Spinal cord (tissue), 10 donors: ENCODE results near the gene SOWAHA. TPM values are rescaled to one million over a fixed set of nuclear protein-coding genes. Genes with fewer than 3 reads are reported as not detected.

Experiments
- DNase-seq, 6 donors: peaks; one replicate each; pipeline versions ENCODE4 v3.0.0 to v3.0.0-alpha.2; 2013 to 2015; ENCODE audit warnings: low spot score in 6 of 6, low read depth in 4 of 6
- H3K27ac ChIP-seq: one replicate; pipeline ENCODE4 v1.5.1; 2013; ENCODE audit warnings: low read depth, low read length, control low read depth
- H3K27me3 ChIP-seq: one replicate; pipeline ENCODE4 v1.6.1; 2013; ENCODE audit warnings: low read length; ENCODE audit not compliant: control insufficient read depth, insufficient read depth
- H3K36me3 ChIP-seq: one replicate; pipeline ENCODE4 v1.6.1; 2013; ENCODE audit warnings: low read length; ENCODE audit not compliant: control insufficient read depth, insufficient read depth
- H3K4me1 ChIP-seq: one replicate; pipeline ENCODE4 v1.6.1; 2013; ENCODE audit warnings: low read length; ENCODE audit not compliant: control insufficient read depth, insufficient read depth
- H3K4me3 ChIP-seq: one replicate; pipeline ENCODE4 v1.5.1; 2013; ENCODE audit warnings: low read depth, low read length, control low read depth
- H3K9me3 ChIP-seq: one replicate; pipeline ENCODE4 v1.6.1; 2013; ENCODE audit warnings: low read length; ENCODE audit not compliant: control insufficient read depth, insufficient read depth
- WGBS: methylation state at CpG from one replicate; pipeline ENCODE4 v1.1.5; 2013; ENCODE audit warnings: missing lambda C conversion rate; ENCODE audit not compliant: insufficient coverage; 5-methylcytosine and 5-hydroxymethylcytosine counted together
- polyA plus RNA-seq, 2 donors: library from polyadenylated mRNA; unstranded; fragments of 120-200 nt; gene quantifications; one replicate each; pipeline ENCODE4 v1.2.1, GENCODE V29; 2013; ENCODE audit not compliant: insufficient read length in 2 of 2
- total RNA-seq, 2 donors: library from RNA; depleted of rRNA in 1 of 2; stranded (reverse); fragments of 120-200 nt in 1 of 2; fragments of >200 nt in 1 of 2; gene quantifications; one replicate each; pipeline versions ENCODE4 v1.2.3 to v1.2.4, GENCODE V29; 2013 to 2014
- donor health status: healthy.

The SOWAHA gene
- total and polyA plus RNA-seq, 4 donors = 1.2 to 5.8 (median 4.4) TPM

DNA sequence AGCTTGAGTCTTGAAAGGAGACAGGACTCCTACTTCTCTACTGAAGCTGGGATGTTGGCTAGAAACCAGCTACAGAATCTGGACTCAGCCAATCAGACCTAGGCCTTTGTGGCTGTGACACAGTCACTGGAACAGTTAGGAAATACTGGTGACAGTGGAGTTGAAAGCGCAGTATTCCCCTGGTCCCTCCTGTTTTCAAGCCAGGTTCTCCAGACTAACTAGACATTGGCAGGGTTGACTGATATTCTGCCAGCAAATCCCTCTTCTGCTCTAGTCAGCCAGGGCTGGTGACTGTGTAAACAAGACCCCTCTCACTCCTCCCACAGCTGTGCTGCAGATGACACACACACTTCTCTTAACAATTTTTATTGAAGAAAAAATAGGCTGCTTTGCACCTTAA lies 8.7 kb downstream of the SOWAHA start:
- H3K4me1 ChIP-seq = peaks cover 64% of the 10 kb centered on the region
- H3K27ac ChIP-seq = peak overlapping the region; percentile 69
- peak in 2 of 6 donors; percentile 33 to 71 for DNase-seq
- 31% methylated on average over 1 of the region's 1 CpG for WGBS
- H3K27me3 ChIP-seq = peaks cover 26% of the 10 kb centered on the region
- no peaks in the 10 kb centered on the region for H3K9me3 ChIP-seq
- peaks cover 7% of the 10 kb centered on the region for H3K36me3 ChIP-seq
- H3K4me3 ChIP-seq = no peak overlapping the region

DNA sequence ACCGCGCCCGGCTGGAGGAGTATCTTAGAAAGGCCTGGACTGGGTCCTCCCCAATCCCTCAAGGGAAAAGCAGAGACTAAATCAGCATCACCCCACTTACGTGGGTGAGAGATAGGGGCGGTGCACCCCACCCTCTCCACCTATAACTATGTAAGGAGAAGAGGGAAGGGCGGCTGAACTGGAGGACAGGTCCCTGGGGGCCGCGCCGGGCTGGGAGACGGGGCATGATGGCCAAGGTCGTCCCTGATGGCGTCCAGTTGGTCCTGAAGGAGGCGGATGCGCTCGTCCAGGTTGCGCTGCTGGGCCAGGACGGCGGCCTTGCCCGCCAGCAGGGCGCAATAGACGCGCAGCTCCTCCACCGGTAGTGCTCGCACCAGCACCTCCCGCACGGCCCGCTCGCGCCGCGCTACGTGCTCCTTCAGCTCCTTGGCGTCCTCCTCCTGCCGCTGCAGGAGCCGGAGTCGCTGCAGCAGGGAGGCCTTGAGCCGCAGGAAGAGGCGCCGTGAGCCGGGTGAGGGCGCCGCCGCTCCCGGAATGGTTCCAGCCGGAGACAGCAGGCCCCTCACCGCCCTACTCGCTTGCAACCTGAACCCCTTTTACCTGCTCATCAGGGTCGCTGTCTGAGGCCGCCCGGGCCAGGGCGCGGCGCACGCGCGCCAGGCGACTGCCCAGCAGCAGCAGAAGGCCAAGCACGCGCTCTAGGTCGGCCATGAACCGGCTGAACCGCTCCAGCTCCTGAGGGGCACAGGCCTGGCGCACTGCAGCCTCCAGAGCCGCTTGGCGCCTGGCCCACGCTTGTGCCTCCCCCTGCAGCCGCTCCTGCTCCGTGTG lies 9.8 kb downstream of the SOWAHA start:
- 7% methylated on average over 60 of the region's 68 CpGs for WGBS
- Histone ChIP-seq H3K36me3 (peaks cover 7% of the 10 kb centered on the region), H3K27me3 (peaks cover 35% of the 10 kb centered on the region), H3K4me3 (peak overlapping the region; percentile 18), H3K27ac (peak overlapping the region; percentile 25), H3K9me3 (no peaks in the 10 kb centered on the region), H3K4me1 (peaks cover 64% of the 10 kb centered on the region)
- peak in 2 of 6 donors; percentile 73 to 84 for DNase-seq

DNA sequence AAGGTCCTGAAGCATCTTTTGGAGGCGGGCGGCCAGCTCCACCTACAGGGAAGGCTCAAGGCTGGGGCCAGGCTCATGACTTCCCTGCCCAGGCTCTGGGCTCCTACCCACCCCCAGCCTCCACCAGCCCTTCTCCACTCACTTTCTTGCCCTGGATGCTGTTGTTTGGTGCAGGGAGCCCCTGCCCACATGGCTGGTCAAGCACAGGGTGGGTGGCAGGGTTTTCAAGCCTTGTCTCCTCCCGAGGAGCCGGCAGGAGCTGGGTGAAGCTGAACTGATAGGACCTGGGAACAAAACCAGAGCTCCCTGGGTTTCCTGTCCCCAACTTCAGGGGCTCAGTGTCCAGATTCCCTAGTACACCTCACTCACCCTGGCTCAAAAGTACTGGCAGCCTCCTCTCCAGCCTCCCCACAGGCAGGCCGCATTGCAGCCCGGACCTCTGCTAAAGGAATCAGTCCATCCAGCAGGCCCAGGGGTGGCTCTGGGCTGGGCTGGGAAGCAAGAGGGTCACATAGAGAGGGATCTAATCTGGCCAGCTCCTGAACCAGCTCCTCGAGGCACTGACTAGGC lies 10.5 kb downstream of the SOWAHA start:
- H3K27me3 ChIP-seq = peaks cover 42% of the 10 kb centered on the region

DNA sequence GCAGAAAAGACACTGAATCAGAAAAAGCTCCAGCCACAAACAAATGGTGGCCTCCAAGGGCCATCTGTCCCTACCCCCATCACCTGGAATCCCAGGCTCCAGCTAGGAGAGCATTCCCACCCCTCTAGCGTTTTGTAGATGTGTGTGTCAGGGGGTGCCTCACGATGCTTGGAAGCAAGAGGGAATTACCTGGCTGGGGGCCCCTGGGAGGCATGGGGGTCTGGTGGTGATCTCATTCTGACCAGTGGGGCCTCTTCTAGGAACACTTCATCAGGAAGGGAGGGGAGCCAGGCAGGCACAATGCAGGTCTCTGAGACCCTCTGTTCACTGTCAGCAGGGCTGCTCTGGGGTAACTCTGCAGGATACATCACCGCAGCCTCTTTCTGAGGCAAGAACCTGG lies 11.3 kb downstream of the SOWAHA start:
- 97% methylated on average over 3 of the region's 3 CpGs for WGBS
- Histone ChIP-seq H3K27me3 (peaks cover 46% of the 10 kb centered on the region), H3K4me1 (peaks cover 68% of the 10 kb centered on the region), H3K4me3 (no peak overlapping the region), H3K36me3 (peaks cover 10% of the 10 kb centered on the region), H3K27ac (no peak overlapping the region), H3K9me3 (no peaks in the 10 kb centered on the region)
- DNase-seq = no peak

More for the DNA sequence above, 10.5 kb downstream of the SOWAHA start:
- H3K36me3 ChIP-seq = peaks cover 7% of the 10 kb centered on the region
- H3K4me1 ChIP-seq = peaks cover 64% of the 10 kb centered on the region
- 82% methylated on average over 5 of the region's 7 CpGs for WGBS
- H3K9me3 ChIP-seq = no peaks in the 10 kb centered on the region
- H3K27ac ChIP-seq = no peak overlapping the region
- no peak for DNase-seq
- H3K4me3 ChIP-seq = no peak overlapping the region

DNA sequence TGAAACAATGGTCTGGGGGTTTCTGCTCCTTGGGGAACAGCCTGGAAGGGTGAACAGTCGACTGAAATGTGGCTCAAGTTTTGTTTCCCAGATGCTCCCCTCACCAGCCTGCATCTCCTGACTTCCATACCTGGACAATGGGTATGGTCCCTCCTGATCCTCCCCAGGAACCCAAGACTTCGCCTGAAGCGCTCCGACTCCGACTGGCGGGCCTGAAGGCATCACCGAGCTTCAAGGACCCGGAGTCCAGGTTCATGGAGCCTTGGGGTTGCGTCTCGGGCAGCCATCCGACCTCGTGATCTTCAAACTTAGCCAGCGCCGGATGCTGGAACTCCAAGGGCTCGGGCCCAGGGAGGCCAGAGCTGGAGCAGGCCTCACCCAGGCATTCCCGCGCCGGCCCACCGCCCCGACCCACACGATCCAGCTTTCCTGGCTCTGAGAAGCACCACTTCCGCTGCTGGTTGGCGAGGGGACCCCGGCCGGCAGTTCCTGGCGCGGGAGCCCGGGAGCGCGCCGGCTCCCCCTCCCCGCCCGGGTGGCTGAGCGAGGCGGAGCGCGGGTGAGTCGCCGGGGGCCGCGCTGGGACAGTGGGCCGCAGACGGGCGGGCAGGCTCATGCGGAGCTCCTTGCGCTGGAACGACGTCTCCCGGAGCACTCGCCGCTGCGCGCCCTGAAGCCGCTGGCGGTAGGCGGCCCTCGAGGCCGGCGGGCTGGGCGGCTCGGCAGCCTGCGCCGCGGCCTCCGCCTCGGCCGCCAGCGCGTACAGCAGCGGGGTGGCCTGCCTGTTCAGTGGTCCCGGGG lies 12.1 kb downstream of the SOWAHA start:
- Histone ChIP-seq H3K27ac (no peak overlapping the region), H3K36me3 (peaks cover 10% of the 10 kb centered on the region), H3K4me3 (no peak overlapping the region), H3K27me3 (peaks cover 52% of the 10 kb centered on the region), H3K4me1 (peaks cover 65% of the 10 kb centered on the region), H3K9me3 (no peaks in the 10 kb centered on the region)
- DNase-seq = peak in 1 of 6 donors; percentile 41
- 26% methylated on average over 71 of the region's 71 CpGs for WGBS

DNA sequence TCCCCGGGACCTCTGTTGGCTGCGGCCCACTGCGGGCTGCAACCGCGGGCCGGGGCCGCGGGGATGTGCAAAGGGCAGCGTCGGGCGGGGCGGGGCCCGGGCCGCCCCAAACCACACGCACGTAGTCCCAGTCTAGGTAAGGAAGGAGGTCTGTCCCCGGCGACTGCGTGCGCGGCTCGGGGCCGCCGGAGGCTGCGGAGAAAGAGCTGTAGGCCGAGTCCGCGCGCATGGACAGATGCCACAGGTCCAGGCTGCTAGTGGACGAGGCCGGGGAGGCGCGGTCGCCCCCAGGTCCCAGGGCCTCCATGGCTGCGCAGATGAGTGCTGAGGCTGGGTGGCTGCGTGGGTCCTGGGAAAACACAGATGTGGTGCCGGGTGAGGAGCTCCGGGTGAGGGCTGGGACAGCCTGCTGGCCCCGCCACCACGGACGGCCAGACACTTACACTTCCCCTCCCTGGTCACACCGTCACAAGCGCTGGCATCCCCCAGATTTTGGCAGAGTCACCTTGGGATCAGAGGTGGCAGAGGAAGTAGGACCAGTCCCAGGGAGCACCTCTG lies 12.8 kb downstream of the SOWAHA start:
- 13% methylated on average over 33 of the region's 43 CpGs for WGBS
- no peak overlapping the region for H3K4me3 ChIP-seq
- no peak overlapping the region for H3K27ac ChIP-seq
- no peaks in the 10 kb centered on the region for H3K9me3 ChIP-seq
- H3K4me1 ChIP-seq = peaks cover 62% of the 10 kb centered on the region
- DNase-seq = no peak
- H3K36me3 ChIP-seq = peaks cover 10% of the 10 kb centered on the region
- peaks cover 55% of the 10 kb centered on the region for H3K27me3 ChIP-seq

DNA sequence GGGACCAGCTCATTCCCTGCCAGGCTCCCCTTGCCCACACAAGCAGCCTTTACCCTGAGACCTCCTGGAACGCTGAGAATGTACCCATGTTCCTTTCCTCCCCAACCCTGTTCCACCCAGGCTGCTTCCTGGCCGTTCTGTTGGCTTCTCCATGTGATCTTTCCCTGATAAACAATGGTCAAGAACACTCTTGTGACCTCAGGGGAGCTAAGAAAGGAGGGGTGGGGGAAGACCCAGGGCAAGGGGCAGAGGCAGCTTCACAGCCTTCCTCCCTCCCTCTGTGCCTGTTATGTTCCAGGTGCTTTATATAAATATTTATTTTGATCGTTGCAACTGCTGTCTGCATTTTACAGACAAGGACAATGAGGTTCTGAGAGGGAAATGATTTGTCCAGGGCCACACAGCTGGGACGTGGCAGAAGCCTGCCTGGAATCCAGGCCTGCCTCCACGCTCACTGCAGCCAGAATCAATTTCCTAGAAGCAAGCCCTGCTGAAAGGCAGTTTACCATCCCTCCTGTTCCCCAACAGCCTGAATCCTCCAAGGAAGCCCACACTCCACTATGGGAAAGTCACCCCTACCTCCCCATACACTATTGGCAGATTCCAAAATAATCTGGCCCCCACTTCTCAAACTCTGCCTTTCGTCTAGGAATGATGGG lies 13.5 kb downstream of the SOWAHA start:
- Histone ChIP-seq H3K4me1 (peaks cover 62% of the 10 kb centered on the region), H3K27me3 (peaks cover 62% of the 10 kb centered on the region), H3K9me3 (no peaks in the 10 kb centered on the region), H3K4me3 (no peak overlapping the region), H3K36me3 (peaks cover 10% of the 10 kb centered on the region), H3K27ac (no peak overlapping the region)
- 72% methylated on average over 4 of the region's 6 CpGs for WGBS
- DNase-seq = no peak

DNA sequence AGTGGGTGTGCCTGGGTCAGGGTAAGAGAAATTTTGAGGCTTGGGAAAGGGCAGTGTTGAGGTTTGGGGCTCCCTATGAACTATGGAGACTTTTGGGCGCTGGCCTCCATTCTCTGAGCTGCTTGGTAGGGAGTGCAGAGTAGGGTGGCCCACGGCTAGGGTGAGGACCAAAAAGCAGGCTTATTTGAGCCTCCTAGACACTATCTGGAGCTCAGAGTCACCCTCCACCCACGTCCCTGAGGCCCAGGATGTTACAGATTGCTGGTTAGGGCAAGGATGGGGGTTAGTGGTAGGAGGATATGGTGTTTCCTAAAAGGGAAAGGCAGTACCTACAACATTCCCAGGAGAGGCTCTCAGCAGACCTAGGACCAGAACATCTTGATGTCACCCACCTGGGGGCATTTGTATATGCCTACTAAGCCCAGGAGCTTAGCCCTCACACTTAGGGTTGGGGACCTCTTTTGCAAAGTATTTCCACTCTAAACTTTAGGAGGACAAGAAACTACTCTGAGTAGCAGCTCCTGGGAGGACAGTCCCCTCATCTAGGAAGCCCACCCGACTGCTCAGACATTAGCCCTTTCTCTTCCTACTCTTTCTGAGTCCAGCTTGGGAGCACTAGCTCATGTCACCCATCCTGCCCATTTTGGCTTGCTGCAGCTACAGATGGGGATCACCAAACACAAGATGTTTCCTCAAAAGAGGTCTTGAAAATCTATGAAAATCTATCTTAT lies 15.0 kb downstream of the SOWAHA start:
- peaks cover 62% of the 10 kb centered on the region for H3K27me3 ChIP-seq
- no peak overlapping the region for H3K4me3 ChIP-seq
- peaks cover 51% of the 10 kb centered on the region for H3K4me1 ChIP-seq
- no peaks in the 10 kb centered on the region for H3K9me3 ChIP-seq
- H3K36me3 ChIP-seq = peaks cover 5% of the 10 kb centered on the region
- no peak for DNase-seq
- H3K27ac ChIP-seq = no peak overlapping the region
- WGBS = 91% methylated on average over 3 of the region's 4 CpGs
